ENCODE measurements around the gene RHBDD3. TPM values are rescaled to one million over a fixed set of nuclear protein-coding genes. Genes with fewer than 3 reads are reported as not detected.

Gene RHBDD3
- total and polyA plus RNA-seq, 2 of the 8 experiments (the other 6 are each of a cell fraction or from before 2014, with no cell fraction given), result 72.1 to 117 TPM

- H3K27ac ChIP-seq (ENCODE audit: low read depth, low read length), result no peak overlapping the region
- no peak for TF ChIP-seq ATF3 (IDR thresholded peaks at IDR 0.05; ENCODE audit: insufficient read depth, low read depth, low read length)
- no peak for TF ChIP-seq POU5F1 (IDR thresholded peaks at IDR 0.05; ENCODE audit: low read depth, low read length)
- TF ChIP-seq NRF1 (IDR thresholded peaks at IDR 0.05; ENCODE audit: low read depth, low read length), result no peak
- TF ChIP-seq SP2 (IDR thresholded peaks at IDR 0.05; ENCODE audit: low read length), result no peak
- TF ChIP-seq GABPA (IDR thresholded peaks at IDR 0.05; ENCODE audit: borderline replicate concordance, insufficient read depth, low read length), result no peak
- no peak for TF ChIP-seq SP4 (IDR thresholded peaks at IDR 0.05; ENCODE audit: low read length)
- no peak for TF ChIP-seq SIX5 (IDR thresholded peaks at IDR 0.05; ENCODE audit: low read depth, low read length)
- TF ChIP-seq HDAC6 (IDR thresholded peaks at IDR 0.05; ENCODE audit: low read depth, low read length), result no peak
These were observed 54.3 kb downstream of the RHBDD3 start for GRCh38 chr22:29213493-29213892.

More at GRCh38 chr22:29213493-29213892, 54.3 kb downstream of the RHBDD3 start:
- no peaks in the 10 kb centered on the region for H3K79me2 ChIP-seq (ENCODE audit: control insufficient read depth in 1 of 2, insufficient read depth in 2 of 2, low read length in 2 of 2)
- POLR2A ChIA-PET (ENCODE audit: partially characterized antibody), result no interaction called here
- H2BK5ac ChIP-seq (ENCODE audit: low read depth, low read length), result no peak overlapping the region
- no peak overlapping the region for H4K5ac ChIP-seq (ENCODE audit: insufficient read length, low read depth, low read length)
- peaks cover 0 to 3% of the 10 kb centered on the region in 2 experiments for H4K20me1 ChIP-seq (replicated peaks in 1 of 2; ENCODE audit: control insufficient read depth in 1 of 2, insufficient read depth in 2 of 2, low read length in 2 of 2)
- no peaks in the 10 kb centered on the region for H3K23me2 ChIP-seq (ENCODE audit: low read depth, low read length)
- H3K4me3 ChIP-seq (ENCODE audit: extremely low read depth in 1 of 4, insufficient read depth in 2 of 4, low read depth in 3 of 4, low read length in 4 of 4), result no peak overlapping the region
- 90% methylated on average over 9 of the region's 9 CpGs; no CpG with 5 or more reads in 1 of the 2 experiments for WGBS, 2 experiments (ENCODE audit: extremely low coverage in 1 of 2, insufficient coverage in 1 of 2, insufficient read length in 1 of 2, insufficient replicate concordance in 2 of 2, low coverage in 1 of 2, low lambda C conversion rate in 2 of 2, missing lambda C conversion rate in 1 of 2)
- peaks cover 5% of the 10 kb centered on the region for H3K79me1 ChIP-seq (ENCODE audit: low read depth, low read length)
- no peak overlapping the region for H3K4me2 ChIP-seq (ENCODE audit: insufficient read depth in 1 of 2, low read depth in 2 of 2, low read length in 2 of 2)
- no peak overlapping the region for H3K18ac ChIP-seq (ENCODE audit: extremely low read depth, low read length)
- no peak overlapping the region for H3K23ac ChIP-seq (ENCODE audit: insufficient read length)
- H2BK20ac ChIP-seq (ENCODE audit: low read length), result no peak overlapping the region
- CTCF ChIA-PET (ENCODE audit: partially characterized antibody), result interaction anchor here (1.0 to 4.3 kb wide), 7 partner anchors 10 to 46 kb away, joined by 3 to 28 read pairs (median 5); no protein-coding TSS in a partner anchor
- H3K9me3 ChIP-seq (ENCODE audit: insufficient read depth in 2 of 2, low read depth in 1 of 2, low read length in 1 of 2), result no peaks in the 10 kb centered on the region
- H3K27me3 ChIP-seq (replicated peaks in 1 of 4; ENCODE audit: control insufficient read depth in 3 of 4, extremely low read depth in 1 of 4, insufficient read depth in 3 of 4, low read length in 3 of 4), result no peaks in the 10 kb centered on the region
- H2BK120ac ChIP-seq (replicated peaks; ENCODE audit: low read depth, low read length), result no peak overlapping the region
- no peak overlapping the region for H2BK15ac ChIP-seq (ENCODE audit: low read length)
- H3K56ac ChIP-seq (replicated peaks; ENCODE audit: insufficient read length, low read depth, low read length), result no peak overlapping the region
- H3K14ac ChIP-seq (ENCODE audit: insufficient read length), result no peak overlapping the region
- H3K4ac ChIP-seq (replicated peaks; ENCODE audit: insufficient read length, low read depth, low read length), result no peak overlapping the region
- H3K9ac ChIP-seq (replicated peaks in 1 of 4; ENCODE audit: extremely low read depth in 1 of 4, low read depth in 3 of 4, low read length in 3 of 4), result no peak overlapping the region
- H3K4me1 ChIP-seq (replicated peaks in 1 of 4; ENCODE audit: control insufficient read depth in 3 of 4, insufficient read depth in 4 of 4, low read length in 3 of 4), result peaks cover 0 to 18% (median 6%) of the 10 kb centered on the region in 4 experiments; a peak in 6 of 7 replicates
- H2BK12ac ChIP-seq (ENCODE audit: low read depth, low read length), result no peak overlapping the region
- DNase-seq (ENCODE audit: low read depth in 1 of 2, low spot score in 2 of 2) (no peak), FAIRE-seq (no peak)
- H4K8ac ChIP-seq (ENCODE audit: extremely low read depth, insufficient read depth, low read length), result no peak overlapping the region
- H4K91ac ChIP-seq (replicated peaks; ENCODE audit: insufficient read length, low read length), result no peak overlapping the region
- H3K36me3 ChIP-seq (ENCODE audit: control insufficient read depth in 2 of 4, insufficient read depth in 4 of 4, low read length in 3 of 4), result no peaks in the 10 kb centered on the region
- no peak overlapping the region for H2AFZ ChIP-seq (ENCODE audit: low read length)
- H2AK5ac ChIP-seq (ENCODE audit: low read depth, low read length), result no peak overlapping the region; the same call in 1 of the 2 replicates
